ENCODE measurements around the gene PBX1. TPM values are rescaled to one million over a fixed set of nuclear protein-coding genes. Genes with fewer than 3 reads are reported as not detected.
"Not testable (repeated sequence)": the region's sequence is repeated elsewhere in the genome, so short reads cannot be mapped to it uniquely, and the experiment has no call there.

PBX1 gene
- total and polyA plus RNA-seq, 4 donors, result 7.8 to 112 (median 33.5) TPM

DNA sequence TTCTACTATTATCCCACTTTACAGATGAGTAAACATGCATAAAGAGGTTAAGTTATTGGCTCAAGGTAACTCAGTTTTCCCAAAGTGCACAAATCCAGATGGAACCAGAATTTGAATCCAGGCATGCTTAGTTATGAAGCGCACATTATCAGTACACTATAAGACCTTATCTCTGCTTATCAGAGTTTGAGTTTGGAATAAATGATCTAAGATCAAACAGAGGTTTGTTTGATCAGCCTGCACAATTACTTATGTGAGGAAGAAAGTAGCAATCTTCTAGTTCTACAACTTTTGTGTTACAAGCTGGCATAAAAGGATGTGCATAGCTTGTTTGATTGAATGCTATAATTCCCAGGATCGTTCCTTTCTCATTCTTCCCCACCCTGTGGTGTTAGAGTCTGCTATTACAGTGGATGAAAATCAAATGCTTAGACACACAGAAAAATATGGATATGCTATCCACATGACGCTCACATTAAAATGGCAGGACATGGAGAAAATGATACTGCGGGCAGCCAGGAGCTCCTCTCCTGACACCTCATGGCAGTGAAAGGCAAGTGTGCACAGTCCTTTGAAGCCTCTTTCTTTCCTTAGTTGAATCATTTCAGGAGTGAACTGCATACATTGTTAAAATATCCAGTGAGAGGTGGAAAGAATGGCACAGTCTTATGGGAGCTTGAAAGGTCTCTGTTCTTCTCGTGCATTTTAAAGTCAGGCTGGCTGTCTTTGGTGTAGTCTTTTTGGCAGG lies 23.9 kb upstream of the PBX1 start:
- no peak for DNase-seq
- no peaks in the 10 kb centered on the region for H3K4me1 ChIP-seq (ENCODE audit: control insufficient read depth in 5 of 5, insufficient read depth in 5 of 5, low read length in 5 of 5)
- no peak overlapping the region for H3K9ac ChIP-seq (ENCODE audit: insufficient read depth in 1 of 2, low read length in 2 of 2)
- H3K27ac ChIP-seq (ENCODE audit: low read depth in 1 of 2, low read length in 1 of 2), result no peak overlapping the region
- H3K4me3 ChIP-seq, result no peak overlapping the region
- no peaks in the 10 kb centered on the region for H3K36me3 ChIP-seq (ENCODE audit: control insufficient read depth in 4 of 4, insufficient read depth in 4 of 4, low read length in 4 of 4)
- WGBS, 2 donors, result 81 to 92% methylated on average over 5 of the region's 5 CpGs
- ATAC-seq (ENCODE audit: insufficient read depth, low FRiP score), result no peak
- no peaks in the 10 kb centered on the region for H3K9me3 ChIP-seq (ENCODE audit: control insufficient read depth in 4 of 4, insufficient read depth in 3 of 4, low read length in 3 of 4)
- no peak for TF ChIP-seq CTCF (IDR thresholded peaks at IDR 0.05; ENCODE audit: control extremely low read depth, extremely low read depth)
- H3K27me3 ChIP-seq (ENCODE audit: control insufficient read depth in 3 of 3, insufficient read depth in 3 of 3, low read length in 2 of 3), result no peaks in the 10 kb centered on the region

GRCh38 chr1:164552463-164552988 lies 6.5 kb upstream of the PBX1 start:
- ATAC-seq (ENCODE audit: insufficient read depth, low FRiP score); H3K27ac ChIP-seq (ENCODE audit: low read depth in 1 of 2, low read length in 1 of 2); DNase-seq; H3K9ac ChIP-seq (ENCODE audit: insufficient read depth in 1 of 2, low read length in 2 of 2); H3K27me3 ChIP-seq (ENCODE audit: control insufficient read depth in 3 of 3, insufficient read depth in 3 of 3, low read length in 2 of 3); H3K9me3 ChIP-seq (ENCODE audit: control insufficient read depth in 4 of 4, insufficient read depth in 3 of 4, low read length in 3 of 4); H3K36me3 ChIP-seq (ENCODE audit: control insufficient read depth in 4 of 4, insufficient read depth in 4 of 4, low read length in 4 of 4); H3K4me3 ChIP-seq; H3K4me1 ChIP-seq (ENCODE audit: control insufficient read depth in 5 of 5, insufficient read depth in 5 of 5, low read length in 5 of 5): not testable (repeated sequence)
- 91 to 93% methylated on average over 8 of the region's 8 CpGs for WGBS, 2 donors

DNA sequence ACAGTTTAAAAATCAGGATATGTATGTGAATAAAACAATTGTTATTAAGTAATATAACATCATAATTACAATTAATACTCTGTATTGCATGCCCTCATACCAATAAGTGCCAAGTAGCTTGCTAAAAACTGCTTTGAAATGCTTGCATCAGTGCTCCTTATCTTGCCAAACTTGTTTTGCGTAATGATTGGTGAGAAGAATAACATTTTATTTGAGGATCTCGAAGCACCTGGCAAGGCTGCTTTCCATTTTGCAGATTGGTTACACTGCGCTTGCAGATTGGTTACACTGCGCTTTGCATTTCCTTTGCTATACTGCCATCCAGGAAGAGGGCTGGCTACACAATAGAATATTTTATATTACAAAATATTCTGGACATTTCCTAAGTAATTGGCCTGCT lies 1.7 kb upstream of the PBX1 start:
- Histone ChIP-seq H3K4me3 (no peak overlapping the region), H3K27me3 (ENCODE audit: control insufficient read depth in 3 of 3, insufficient read depth in 3 of 3, low read length in 2 of 3) (no peaks in the 10 kb centered on the region), H3K27ac (ENCODE audit: low read depth in 1 of 2, low read length in 1 of 2) (no peak overlapping the region), H3K9me3 (ENCODE audit: control insufficient read depth in 4 of 4, insufficient read depth in 3 of 4, low read length in 3 of 4) (peaks cover 0 to 2% (median 0%) of the 10 kb centered on the region in 4 donors), H3K4me1 (ENCODE audit: control insufficient read depth in 5 of 5, insufficient read depth in 5 of 5, low read length in 5 of 5) (peaks cover 0 to 15% (median 0%) of the 10 kb centered on the region in 5 donors), H3K36me3 (ENCODE audit: control insufficient read depth in 4 of 4, insufficient read depth in 4 of 4, low read length in 4 of 4) (no peaks in the 10 kb centered on the region), H3K9ac (ENCODE audit: insufficient read depth in 1 of 2, low read length in 2 of 2) (no peak overlapping the region)
- DNase-seq (peak in 1 of 3 donors; percentile 56), ATAC-seq (ENCODE audit: insufficient read depth, low FRiP score) (no peak)
- no peak for TF ChIP-seq CTCF (IDR thresholded peaks at IDR 0.05; ENCODE audit: control extremely low read depth, extremely low read depth)
- 54 to 56% methylated on average over 4 of the region's 4 CpGs for WGBS, 2 donors

GRCh38 chr1:164559342-164560051 lies 513 bp downstream of the PBX1 start:
- TF ChIP-seq CTCF (IDR thresholded peaks at IDR 0.05; ENCODE audit: control extremely low read depth, extremely low read depth), result no peak
- DNase-seq (peak in 2 of 3 donors; percentile 65 to 70), ATAC-seq (ENCODE audit: insufficient read depth, low FRiP score) (no peak)
- Histone ChIP-seq H3K27ac (ENCODE audit: low read depth in 1 of 2, low read length in 1 of 2) (peak overlapping the region; percentile 89 to 92), H3K36me3 (ENCODE audit: control insufficient read depth in 4 of 4, insufficient read depth in 4 of 4, low read length in 4 of 4) (no peaks in the 10 kb centered on the region), H3K4me3 (peak overlapping the region; percentile 71), H3K27me3 (ENCODE audit: control insufficient read depth in 3 of 3, insufficient read depth in 3 of 3, low read length in 2 of 3) (no peaks in the 10 kb centered on the region), H3K9ac (ENCODE audit: insufficient read depth in 1 of 2, low read length in 2 of 2) (peak overlapping the region; percentile 70 to 99), H3K4me1 (ENCODE audit: control insufficient read depth in 5 of 5, insufficient read depth in 5 of 5, low read length in 5 of 5) (peaks cover 0 to 26% (median 3%) of the 10 kb centered on the region in 5 donors), H3K9me3 (ENCODE audit: control insufficient read depth in 4 of 4, insufficient read depth in 3 of 4, low read length in 3 of 4) (no peaks in the 10 kb centered on the region)
- 0 to 1% methylated on average over 20 of the region's 20 CpGs for WGBS, 2 donors

All from lung (tissue), 12 donors.